Stomach (tissue), 9 donors: Measurements from ENCODE around the gene ITPKB. TPM values are rescaled to one million over a fixed set of nuclear protein-coding genes. Genes with fewer than 3 reads are reported as not detected.
A peak's percentile ranks its signal among the peaks of the same experiment; 100 is the strongest.

Source experiments
- DNase-seq, 2 donors: peaks; one replicate each; pipeline versions ENCODE4 v3.0.0 to v3.0.0-alpha.2; 2013 to 2019
- H3K27ac ChIP-seq, 5 donors: fragments of 200-600 bp in 4 of 5; sonication (generic) in 4 of 5; one replicate each; pipeline ENCODE4 v1.5.1; 2013 to 2019; ENCODE audit warnings: mild to moderate bottlenecking in 1 of 5, moderate library complexity in 1 of 5
- H3K27me3 ChIP-seq, 3 donors: fragments of 200-600 bp; sonication (generic); one replicate each; pipeline ENCODE4 v1.5.1; 2017 to 2019; ENCODE audit warnings: mixed run types in 1 of 3
- H3K36me3 ChIP-seq, 4 donors: fragments of 200-600 bp; sonication (generic); 1 replicate in 3 of 4; 2 replicates in 1 of 4; pipeline ENCODE4 v1.5.1; 2016 to 2019
- H3K4me1 ChIP-seq, 4 donors: fragments of 200-600 bp; sonication (generic); one replicate each; pipeline ENCODE4 v1.5.1; 2016 to 2019
- H3K4me3 ChIP-seq, 4 donors: fragments of 200-600 bp; sonication (generic) in 3 of 4; one replicate each; pipeline ENCODE4 v1.5.1; 2016 to 2019; ENCODE audit warnings: mild to moderate bottlenecking in 1 of 4
- H3K9me3 ChIP-seq, 4 donors: fragments of 200-600 bp; sonication (generic); one replicate each; pipeline ENCODE4 v1.5.1; 2016 to 2019
- CTCF ChIP-seq, 7 experiments: fragments of 450-650 bp in 4 of 7; fragments of 200-600 bp in 3 of 7; sonication (generic) in 3 of 7; IDR thresholded peaks; one replicate each; pipeline ENCODE4 v1.5.1; 2016 to 2019; ENCODE audit warnings: antibody characterized with exemption in 7 of 7, control low read depth in 2 of 7, mild to moderate bottlenecking in 1 of 7
- EP300 ChIP-seq: sonication (generic); formaldehyde crosslinking; IDR thresholded peaks from one replicate; pipeline ENCODE4 v1.6.1; 2017; ENCODE audit warnings: antibody characterized with exemption
- POLR2A ChIP-seq, 4 donors: fragments of 450-650 bp; IDR thresholded peaks; one replicate each; pipeline ENCODE4 v1.6.1; 2016; ENCODE audit warnings: antibody characterized with exemption in 4 of 4, control low read depth in 2 of 4, mild to moderate bottlenecking in 1 of 4, moderate library complexity in 1 of 4
- POLR2AphosphoS5 ChIP-seq, 3 donors: sonication (generic); formaldehyde crosslinking; IDR thresholded peaks; one replicate each; pipeline ENCODE4 v1.6.1; 2016; ENCODE audit warnings: antibody characterized with exemption in 3 of 3
- WGBS, 5 donors: extraction: QIAGEN DNeasy Blood & Tissue Kit in 3 of 5; methylation state at CpG; one replicate each; pipeline versions ENCODE4 v1.1.5 to v1.1.7; 2013 to 2018; 5-methylcytosine and 5-hydroxymethylcytosine counted together
- intact Hi-C: fragments of 100-400 bp; cut with DNase I; formaldehyde crosslinking; loops from one replicate; pipeline ENCODE4 v1.15.1; 2023; ENCODE audit warnings: low total_unique reads
- polyA plus RNA-seq, 3 donors: library from polyadenylated mRNA; stranded (reverse); fragments of 200-250 nt; gene quantifications; one replicate each; pipeline ENCODE4 v1.2.3, GENCODE V29; 2013
- total RNA-seq, 5 donors: library from RNA; depleted of rRNA; stranded (reverse); fragments of >200 nt; gene quantifications; one replicate each; pipeline versions ENCODE4 v1.1.0 to v1.2.3, GENCODE V29; 2014 to 2016
- donor health status: healthy with polysubstance abuse.
- donor health status: Bipolar disorder and iron deficiency.
- donor health status: healthy.

The ITPKB gene
- total and polyA plus RNA-seq, 8 donors, result 3.8 to 38.8 (median 19.1) TPM

GRCh38 chr1:226648421-226648820, 90.7 kb downstream of the ITPKB start:
- 90 to 98% (median 95%) methylated on average over 5 to 6 of the region's 6 CpGs for WGBS, 5 donors

GRCh38 chr1:226647719-226648118, 91.4 kb downstream of the ITPKB start:
- Histone ChIP-seq H3K36me3 (peaks cover 23 to 50% (median 42%) of the 10 kb centered on the region in 4 donors), H3K4me3 (no peak overlapping the region), H3K9me3 (no peaks in the 10 kb centered on the region), H3K27ac (peak overlapping the region in 1 of 5 donors; percentile 3), H3K4me1 (peaks cover 20 to 56% (median 29%) of the 10 kb centered on the region in 4 donors), H3K27me3 (no peaks in the 10 kb centered on the region)
- 93 to 99% (median 96%) methylated on average over 8 of the region's 8 CpGs for WGBS, 5 donors
- no peak for TF ChIP-seq EP300
- no peak for TF ChIP-seq POLR2AphosphoS5 (IDR thresholded peaks at IDR 0.05)
- no peak for TF ChIP-seq CTCF (IDR thresholded peaks at IDR 0.05)
- TF ChIP-seq POLR2A (IDR thresholded peaks at IDR 0.05), result no peak
- intact Hi-C loops, result no loop called here
- DNase-seq, result no peak

More at GRCh38 chr1:226648421-226648820, 90.7 kb downstream of the ITPKB start:
- no peaks in the 10 kb centered on the region for H3K9me3 ChIP-seq
- TF ChIP-seq POLR2A (IDR thresholded peaks at IDR 0.05) (no peak), POLR2AphosphoS5 (IDR thresholded peaks at IDR 0.05) (no peak), EP300 (no peak), CTCF (IDR thresholded peaks at IDR 0.05) (no peak)
- H3K4me3 ChIP-seq, result no peak overlapping the region
- no peak for DNase-seq
- intact Hi-C loops, result no loop called here
- H3K27ac ChIP-seq, result no peak overlapping the region
- no peaks in the 10 kb centered on the region for H3K27me3 ChIP-seq
- peaks cover 23 to 50% (median 40%) of the 10 kb centered on the region in 4 donors for H3K36me3 ChIP-seq
- peaks cover 15 to 49% (median 26%) of the 10 kb centered on the region in 4 donors for H3K4me1 ChIP-seq

GRCh38 chr1:226646870-226647449, 92.1 kb downstream of the ITPKB start:
- TF ChIP-seq EP300 (no peak), POLR2AphosphoS5 (IDR thresholded peaks at IDR 0.05) (no peak), CTCF (IDR thresholded peaks at IDR 0.05) (no peak), POLR2A (IDR thresholded peaks at IDR 0.05) (no peak)
- DNase-seq, result no peak
- Histone ChIP-seq H3K4me1 (peaks cover 20 to 61% (median 28%) of the 10 kb centered on the region in 4 donors), H3K36me3 (peaks cover 25 to 55% (median 48%) of the 10 kb centered on the region in 4 donors), H3K4me3 (no peak overlapping the region), H3K9me3 (no peaks in the 10 kb centered on the region), H3K27ac (peak overlapping the region in 2 of 5 donors; percentile 34 to 73), H3K27me3 (no peaks in the 10 kb centered on the region)
- 95 to 100% (median 98%) methylated on average over 4 to 16 of the region's 16 CpGs for WGBS, 5 donors
- intact Hi-C loops, result no loop called here

- TF ChIP-seq EP300, result no peak
- no peak for TF ChIP-seq CTCF (IDR thresholded peaks at IDR 0.05)
- no peak for TF ChIP-seq POLR2A (IDR thresholded peaks at IDR 0.05)
- no peak for TF ChIP-seq POLR2AphosphoS5 (IDR thresholded peaks at IDR 0.05)
- H3K9me3 ChIP-seq, result no peaks in the 10 kb centered on the region
- peaks cover 20 to 61% (median 28%) of the 10 kb centered on the region in 4 donors for H3K4me1 ChIP-seq
- H3K4me3 ChIP-seq, result no peak overlapping the region
- intact Hi-C loops, result no loop called here
- H3K36me3 ChIP-seq, result peaks cover 32 to 63% (median 55%) of the 10 kb centered on the region in 4 donors
- no peak for DNase-seq
- no peaks in the 10 kb centered on the region for H3K27me3 ChIP-seq
- 73 to 87% (median 84%) methylated on average over 14 to 18 of the region's 18 CpGs for WGBS, 5 donors
- H3K27ac ChIP-seq, result peak overlapping the region in 3 of 5 donors; percentile 16 to 73 (median 34)
These were observed 92.8 kb downstream of the ITPKB start for GRCh38 chr1:226646026-226646869.
